GM18858 (cell line): ENCODE data around the gene DIP2C.
"Not testable (repeated sequence)": the region's sequence is repeated elsewhere in the genome, so short reads cannot be mapped to it uniquely, and the experiment has no call there.

Experiments
- ATAC-seq: cut with Tn5 transposase; IDR thresholded peaks from one replicate; pipeline ENCODE4 v1.9.1; 2021; ENCODE audit not compliant: unreplicated experiment

DIP2C gene

GRCh38 chr10:661597-662222 lies 27.8 kb downstream of the DIP2C start:
- no peak for ATAC-seq

GRCh38 chr10:660970-661596 lies 28.4 kb downstream of the DIP2C start:
- no peak for ATAC-seq

- no peak for ATAC-seq
Measured at GRCh38 chr10:660413-660969, 29.0 kb downstream of the DIP2C start.

GRCh38 chr10:659688-660141 lies 29.8 kb downstream of the DIP2C start:
- no peak for ATAC-seq

GRCh38 chr10:657816-658350 lies 31.6 kb downstream of the DIP2C start:
- ATAC-seq: not testable (repeated sequence)

DNA sequence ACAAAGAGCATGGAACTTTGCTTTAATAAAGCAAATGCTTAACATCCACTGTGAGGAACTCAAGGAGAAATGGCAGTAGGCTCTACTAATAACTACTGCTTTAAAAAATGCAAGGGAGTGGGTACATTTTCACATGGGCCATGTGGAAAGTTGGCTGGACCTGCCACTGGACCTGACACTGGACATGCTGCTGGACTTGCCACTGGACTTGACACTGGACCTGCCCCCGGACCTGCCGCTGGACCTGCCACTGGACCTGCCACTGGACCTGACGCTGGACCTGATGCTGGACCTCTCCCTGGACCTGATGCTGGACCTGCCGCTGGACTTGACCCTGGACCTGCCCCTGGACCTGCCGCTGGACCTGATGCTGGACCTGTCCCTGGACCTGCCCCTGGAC lies 32.6 kb downstream of the DIP2C start:
- ATAC-seq: no peak

- ATAC-seq: no peak
Measured at GRCh38 chr10:655184-655583, 34.3 kb downstream of the DIP2C start.

DNA sequence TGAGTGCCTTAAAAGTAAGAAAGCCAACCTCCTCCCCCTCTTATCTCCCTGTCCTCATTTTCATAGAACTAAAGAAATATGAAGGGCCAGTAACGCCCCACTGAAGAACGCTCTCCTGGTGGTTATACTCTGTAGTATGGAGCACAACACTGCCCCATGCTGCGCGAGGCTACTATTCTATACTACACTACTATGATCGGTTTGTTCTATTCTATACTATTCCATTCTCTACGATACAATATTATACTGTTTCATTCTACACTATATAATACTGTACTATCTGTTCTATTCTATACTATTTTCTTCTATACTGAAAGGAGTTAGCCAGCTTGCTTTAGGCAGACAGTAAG lies 34.8 kb downstream of the DIP2C start:
- ATAC-seq: no peak

- no peak for ATAC-seq
Measured at GRCh38 chr10:653991-654646, 35.3 kb downstream of the DIP2C start.

GRCh38 chr10:652832-653459 lies 36.5 kb downstream of the DIP2C start:
- ATAC-seq: not testable (repeated sequence)

DNA sequence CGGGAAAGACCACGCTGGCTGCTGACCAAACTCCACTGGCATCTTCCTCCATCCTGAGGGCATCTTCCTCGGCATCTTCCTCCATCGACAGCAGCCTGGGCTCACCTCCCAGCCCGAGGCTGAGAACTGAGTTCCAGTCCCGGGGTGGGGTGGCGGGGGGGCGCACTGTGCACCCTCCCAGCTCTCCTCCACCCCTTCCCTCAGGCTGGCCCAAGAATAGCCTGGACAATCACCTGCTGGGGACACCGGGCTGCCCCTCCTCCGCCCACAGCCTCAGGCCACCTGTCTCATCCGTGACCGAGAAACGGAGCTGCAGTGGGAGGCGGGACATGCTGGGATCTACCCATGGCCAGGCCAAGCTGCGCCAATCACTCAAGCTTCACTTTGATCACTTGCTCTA lies 37.2 kb downstream of the DIP2C start:
- no peak for ATAC-seq

GRCh38 chr10:651692-652091 lies 37.8 kb downstream of the DIP2C start:
- no peak for ATAC-seq

DNA sequence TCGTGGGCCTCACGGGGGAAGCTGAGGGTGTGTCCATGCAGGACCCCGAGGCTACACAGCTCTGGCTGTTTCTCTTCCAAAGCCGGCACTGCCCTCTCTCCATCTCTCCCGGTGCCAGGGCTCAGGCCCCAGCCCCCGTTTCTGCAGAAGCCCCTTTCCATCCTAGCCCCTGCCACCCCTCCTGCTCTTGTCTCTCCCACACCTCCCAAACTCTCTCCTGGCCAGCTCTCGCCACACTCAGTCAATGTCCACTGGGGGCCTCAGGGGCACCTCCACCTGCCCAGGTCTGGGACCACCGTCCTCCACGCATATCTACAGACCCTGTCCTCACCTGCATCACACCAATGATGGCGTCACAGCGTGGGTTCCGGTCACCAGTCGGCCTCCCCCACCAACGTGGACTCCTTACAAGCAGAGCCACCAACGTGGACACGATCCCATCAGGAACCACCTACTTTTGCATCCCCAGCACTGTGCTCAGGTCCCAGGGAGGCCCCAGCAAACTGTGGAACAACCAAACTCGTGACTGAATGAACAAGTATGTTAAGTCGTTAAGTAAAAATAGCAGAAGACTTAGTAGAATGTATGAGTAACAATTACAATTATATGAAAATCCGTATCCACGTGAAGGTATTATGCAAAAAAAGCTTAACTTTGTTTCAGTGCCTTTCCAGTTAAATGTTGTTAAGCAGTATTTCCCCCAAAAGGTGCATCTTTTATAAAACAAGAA lies 38.4 kb downstream of the DIP2C start:
- ATAC-seq: no peak

- no peak for ATAC-seq
Measured at GRCh38 chr10:650441-650851, 39.0 kb downstream of the DIP2C start.

GRCh38 chr10:649798-650440 lies 39.5 kb downstream of the DIP2C start:
- no peak for ATAC-seq

GRCh38 chr10:649445-649797 lies 40.0 kb downstream of the DIP2C start:
- no peak for ATAC-seq

GRCh38 chr10:647019-647418 lies 42.4 kb downstream of the DIP2C start:
- not testable (repeated sequence) for ATAC-seq

DNA sequence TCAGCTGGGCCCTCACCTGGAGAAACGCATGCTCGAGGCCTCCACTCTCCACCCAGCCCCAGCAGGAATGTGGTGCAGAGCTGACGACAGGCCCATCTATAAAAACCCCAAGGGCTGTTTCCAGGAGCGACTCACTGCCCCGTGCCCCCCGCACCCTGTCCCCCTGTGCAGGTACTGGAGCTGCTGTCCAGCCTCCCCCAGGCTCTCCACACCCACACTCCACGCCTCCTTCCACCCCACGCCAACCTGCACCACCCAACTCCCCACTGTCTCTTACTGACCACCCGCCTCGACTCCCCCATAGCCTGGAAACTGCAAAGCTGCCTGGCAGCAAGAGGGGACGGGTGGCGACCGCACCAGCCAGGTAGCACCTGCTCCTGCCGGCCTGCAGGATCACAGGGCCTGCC lies 43.3 kb downstream of the DIP2C start:
- ATAC-seq: no peak

DNA sequence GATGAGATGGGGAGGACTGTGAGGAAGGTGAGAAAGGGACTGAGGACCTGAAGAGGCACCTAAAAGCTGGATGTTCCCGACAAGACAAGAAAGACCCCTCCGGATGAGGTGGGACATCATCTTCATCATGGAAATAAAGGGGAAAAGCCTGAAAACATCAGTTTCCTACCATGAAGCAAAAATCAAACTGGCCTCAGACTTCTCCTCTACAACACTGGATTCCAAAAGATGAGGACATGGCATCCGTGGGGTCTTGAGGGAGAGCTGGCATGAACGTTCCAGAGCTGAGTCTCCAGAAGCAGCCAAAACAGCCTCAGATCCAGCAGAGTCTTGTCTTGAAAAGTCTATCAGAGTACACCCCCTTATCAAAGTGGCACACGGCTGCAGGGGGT lies 44.5 kb downstream of the DIP2C start:
- no peak for ATAC-seq
